ENCODE data around the gene HINT1. TPM values are rescaled to one million over a fixed set of nuclear protein-coding genes. Genes with fewer than 3 reads are reported as not detected.
A peak's percentile ranks its signal among the peaks of the same experiment; 100 is the strongest.
"Not testable (repeated sequence)": the region's sequence is repeated elsewhere in the genome, so short reads cannot be mapped to it uniquely, and the experiment has no call there.

Gene HINT1
- total RNA-seq, 2 donors from 2014 or later, result 269 to 288 TPM

- DNase-seq, result no peak
- no peak overlapping the region for H3K9ac ChIP-seq (ENCODE audit: low read depth in 2 of 2, low read length in 2 of 2)
- H3K4me3 ChIP-seq, result no peak overlapping the region
- no peaks in the 10 kb centered on the region for H3K27me3 ChIP-seq
- no peaks in the 10 kb centered on the region for H3K4me1 ChIP-seq
- H3K9me3 ChIP-seq, result no peaks in the 10 kb centered on the region
- no peak overlapping the region for H3K27ac ChIP-seq
- no peaks in the 10 kb centered on the region for H3K36me3 ChIP-seq
- TF ChIP-seq CTCF (IDR thresholded peaks at IDR 0.05), result no peak
- intact Hi-C loops (cut with DNase I), result no loop called here
Measured at GRCh38 chr5:131139321-131139720, 25.7 kb downstream of the HINT1 start.

GRCh38 chr5:131138406-131138805, 26.6 kb downstream of the HINT1 start:
- H3K9ac ChIP-seq (ENCODE audit: low read depth in 2 of 2, low read length in 2 of 2); H3K4me3 ChIP-seq; H3K27ac ChIP-seq; H3K27me3 ChIP-seq; H3K36me3 ChIP-seq; DNase-seq; intact Hi-C loops (cut with DNase I); H3K4me1 ChIP-seq; H3K9me3 ChIP-seq: not testable (repeated sequence)

- H3K27ac ChIP-seq; H3K9me3 ChIP-seq; DNase-seq; intact Hi-C loops (cut with DNase I); H3K27me3 ChIP-seq; H3K36me3 ChIP-seq; H3K9ac ChIP-seq (ENCODE audit: low read depth in 2 of 2, low read length in 2 of 2); H3K4me3 ChIP-seq; H3K4me1 ChIP-seq: not testable (repeated sequence)
Measured at GRCh38 chr5:131133091-131133490, 32.0 kb downstream of the HINT1 start.

GRCh38 chr5:131129306-131129705, 35.8 kb downstream of the HINT1 start:
- Histone ChIP-seq H3K4me3 (no peak overlapping the region), H3K9me3 (no peaks in the 10 kb centered on the region), H3K9ac (ENCODE audit: low read depth in 2 of 2, low read length in 2 of 2) (no peak overlapping the region), H3K27me3 (no peaks in the 10 kb centered on the region), H3K27ac (no peak overlapping the region), H3K4me1 (no peaks in the 10 kb centered on the region), H3K36me3 (no peaks in the 10 kb centered on the region)
- intact Hi-C loops (cut with DNase I), result no loop called here
- DNase-seq, result no peak
- no peak for TF ChIP-seq CTCF (IDR thresholded peaks at IDR 0.05)

GRCh38 chr5:131127244-131127643, 37.8 kb downstream of the HINT1 start:
- H3K27ac ChIP-seq; intact Hi-C loops (cut with DNase I); H3K4me1 ChIP-seq; H3K4me3 ChIP-seq; H3K27me3 ChIP-seq; H3K36me3 ChIP-seq; DNase-seq; H3K9me3 ChIP-seq; H3K9ac ChIP-seq (ENCODE audit: low read depth in 2 of 2, low read length in 2 of 2): not testable (repeated sequence)

GRCh38 chr5:131114754-131115153, 50.3 kb downstream of the HINT1 start:
- intact Hi-C loops (cut with DNase I), result no loop called here

GRCh38 chr5:131112424-131112823, 52.6 kb downstream of the HINT1 start:
- Histone ChIP-seq H3K9ac (ENCODE audit: low read depth in 2 of 2, low read length in 2 of 2) (no peak overlapping the region), H3K36me3 (no peaks in the 10 kb centered on the region), H3K9me3 (no peaks in the 10 kb centered on the region), H3K4me1 (no peaks in the 10 kb centered on the region), H3K27ac (no peak overlapping the region), H3K4me3 (no peak overlapping the region), H3K27me3 (no peaks in the 10 kb centered on the region)
- intact Hi-C loops (cut with DNase I), result no loop called here
- no peak for DNase-seq
- no peak for TF ChIP-seq CTCF (IDR thresholded peaks at IDR 0.05)

More at GRCh38 chr5:131114754-131115153, 50.3 kb downstream of the HINT1 start:
- H3K9ac ChIP-seq (ENCODE audit: low read depth in 2 of 2, low read length in 2 of 2), result no peak overlapping the region
- no peaks in the 10 kb centered on the region for H3K9me3 ChIP-seq
- TF ChIP-seq CTCF (IDR thresholded peaks at IDR 0.05), result no peak
- H3K4me1 ChIP-seq, result no peaks in the 10 kb centered on the region
- H3K27ac ChIP-seq, result no peak overlapping the region
- no peaks in the 10 kb centered on the region for H3K27me3 ChIP-seq
- no peak overlapping the region for H3K4me3 ChIP-seq
- H3K36me3 ChIP-seq, result no peaks in the 10 kb centered on the region
- peak; percentile 66 for DNase-seq

All from colonic mucosa (tissue), 4 donors.